Suprapubic skin (tissue), 4 donors: ENCODE results near the gene DSTYK. TPM values are rescaled to one million over a fixed set of nuclear protein-coding genes. Genes with fewer than 3 reads are reported as not detected.

Experiments
- DNase-seq, 2 donors: peaks; one replicate each; pipeline ENCODE4 v3.0.0-alpha.2; 2019; ENCODE audit warnings: low spot score in 2 of 2
- H3K27ac ChIP-seq: fragments of 200-600 bp; sonication (generic); one replicate; pipeline ENCODE4 v1.5.1; 2019
- H3K27me3 ChIP-seq: fragments of 200-600 bp; sonication (generic); one replicate; pipeline ENCODE4 v1.5.1; 2019
- H3K36me3 ChIP-seq: fragments of 200-600 bp; sonication (generic); one replicate; pipeline ENCODE4 v1.5.1; 2019
- H3K4me1 ChIP-seq: fragments of 200-600 bp; sonication (generic); one replicate; pipeline ENCODE4 v1.5.1; 2019
- H3K4me3 ChIP-seq: fragments of 200-600 bp; sonication (generic); one replicate; pipeline ENCODE4 v1.5.1; 2019; ENCODE audit warnings: mild to moderate bottlenecking
- H3K9me3 ChIP-seq: fragments of 200-600 bp; sonication (generic); one replicate; pipeline ENCODE4 v1.5.1; 2019
- EP300 ChIP-seq: sonication (generic); formaldehyde crosslinking; IDR thresholded peaks from one replicate; pipeline ENCODE4 v1.6.1; 2017; ENCODE audit warnings: antibody characterized with exemption
- POLR2A ChIP-seq, 2 donors: fragments of 450-650 bp; IDR thresholded peaks; one replicate each; pipeline ENCODE4 v1.6.1; 2017; ENCODE audit warnings: antibody characterized with exemption in 2 of 2, mild to moderate bottlenecking in 2 of 2, moderate library complexity in 2 of 2
- POLR2AphosphoS5 ChIP-seq, 3 donors: sonication (generic); formaldehyde crosslinking; IDR thresholded peaks; one replicate each; pipeline ENCODE4 v1.6.1; 2017; ENCODE audit warnings: antibody characterized with exemption in 3 of 3
- WGBS: methylation state at CpG from one replicate; pipeline ENCODE4 v1.1.5; 2018; 5-methylcytosine and 5-hydroxymethylcytosine counted together
- total RNA-seq, 4 donors: library from RNA; depleted of rRNA; stranded (reverse); fragments of >200 nt; gene quantifications; one replicate each; pipeline ENCODE4 v1.1.0, GENCODE V29; 2016
- TF ChIP-seq, protein P1 (sequence below), 2 donors: fragments of 200-600 bp in 1 of 2; fragments of 450-650 bp in 1 of 2; sonication (generic) in 1 of 2; IDR thresholded peaks; one replicate each; pipeline ENCODE4 v1.5.1; 2016 to 2019; ENCODE audit warnings: antibody characterized with exemption in 2 of 2, mild to moderate bottlenecking in 1 of 2, moderate library complexity in 1 of 2

The DSTYK gene
- total RNA-seq, 4 donors from 2014 or later, result 12.3 to 19.5 (median 17.4) TPM

DNA sequence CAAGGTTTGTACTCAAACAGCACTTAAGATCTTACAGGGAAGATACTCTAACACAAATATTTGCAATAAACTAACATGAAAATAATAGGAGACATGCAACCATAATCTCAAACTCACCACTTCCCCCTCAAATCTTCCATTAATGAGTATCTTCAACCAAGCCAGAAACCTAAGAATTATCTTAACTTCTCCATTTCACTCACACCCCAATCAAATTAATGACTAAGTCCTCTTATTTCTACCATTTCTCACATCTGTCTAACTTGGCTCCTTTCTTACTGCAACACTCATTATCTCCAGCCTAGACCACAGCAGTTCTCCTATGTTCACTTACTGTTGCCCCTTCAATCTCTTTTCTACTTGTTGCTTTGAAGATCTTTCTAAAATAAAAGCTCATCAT is 100.1 kb downstream of the DSTYK start:
- no peak for DNase-seq
- no peaks in the 10 kb centered on the region for H3K4me1 ChIP-seq
- peaks cover 66% of the 10 kb centered on the region for H3K36me3 ChIP-seq
- H3K27ac ChIP-seq, result no peak overlapping the region
- no peaks in the 10 kb centered on the region for H3K9me3 ChIP-seq
- no peaks in the 10 kb centered on the region for H3K27me3 ChIP-seq
- no peak overlapping the region for H3K4me3 ChIP-seq
- TF ChIP-seq POLR2A (IDR thresholded peaks at IDR 0.05) (no peak), EP300 (no peak), POLR2AphosphoS5 (IDR thresholded peaks at IDR 0.05) (no peak)
- TF ChIP-seq, protein P1, sequence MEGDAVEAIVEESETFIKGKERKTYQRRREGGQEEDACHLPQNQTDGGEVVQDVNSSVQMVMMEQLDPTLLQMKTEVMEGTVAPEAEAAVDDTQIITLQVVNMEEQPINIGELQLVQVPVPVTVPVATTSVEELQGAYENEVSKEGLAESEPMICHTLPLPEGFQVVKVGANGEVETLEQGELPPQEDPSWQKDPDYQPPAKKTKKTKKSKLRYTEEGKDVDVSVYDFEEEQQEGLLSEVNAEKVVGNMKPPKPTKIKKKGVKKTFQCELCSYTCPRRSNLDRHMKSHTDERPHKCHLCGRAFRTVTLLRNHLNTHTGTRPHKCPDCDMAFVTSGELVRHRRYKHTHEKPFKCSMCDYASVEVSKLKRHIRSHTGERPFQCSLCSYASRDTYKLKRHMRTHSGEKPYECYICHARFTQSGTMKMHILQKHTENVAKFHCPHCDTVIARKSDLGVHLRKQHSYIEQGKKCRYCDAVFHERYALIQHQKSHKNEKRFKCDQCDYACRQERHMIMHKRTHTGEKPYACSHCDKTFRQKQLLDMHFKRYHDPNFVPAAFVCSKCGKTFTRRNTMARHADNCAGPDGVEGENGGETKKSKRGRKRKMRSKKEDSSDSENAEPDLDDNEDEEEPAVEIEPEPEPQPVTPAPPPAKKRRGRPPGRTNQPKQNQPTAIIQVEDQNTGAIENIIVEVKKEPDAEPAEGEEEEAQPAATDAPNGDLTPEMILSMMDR (IDR thresholded peaks at IDR 0.05), result no peak

GRCh38 chr1:205109711-205110110 is 101.8 kb downstream of the DSTYK start:
- H3K27ac ChIP-seq, result no peak overlapping the region
- TF ChIP-seq EP300 (no peak), POLR2A (IDR thresholded peaks at IDR 0.05) (no peak), POLR2AphosphoS5 (IDR thresholded peaks at IDR 0.05) (no peak)
- TF ChIP-seq, protein P1 (IDR thresholded peaks at IDR 0.05), result no peak
- H3K27me3 ChIP-seq, result no peaks in the 10 kb centered on the region
- H3K9me3 ChIP-seq, result no peaks in the 10 kb centered on the region
- H3K4me1 ChIP-seq, result no peaks in the 10 kb centered on the region
- no peak overlapping the region for H3K4me3 ChIP-seq
- DNase-seq, result no peak
- 99% methylated on average over 5 of the region's 5 CpGs for WGBS
- peaks cover 77% of the 10 kb centered on the region for H3K36me3 ChIP-seq

- Histone ChIP-seq H3K27me3 (no peaks in the 10 kb centered on the region), H3K4me1 (no peaks in the 10 kb centered on the region), H3K27ac (no peak overlapping the region), H3K36me3 (peaks cover 77% of the 10 kb centered on the region), H3K4me3 (no peak overlapping the region), H3K9me3 (no peaks in the 10 kb centered on the region)
- TF ChIP-seq POLR2AphosphoS5 (IDR thresholded peaks at IDR 0.05) (no peak), EP300 (no peak), POLR2A (IDR thresholded peaks at IDR 0.05) (no peak)
- TF ChIP-seq, protein P1 (IDR thresholded peaks at IDR 0.05), result no peak
- WGBS, result 92% methylated on average over 1 of the region's 1 CpG
- DNase-seq, result no peak
These were observed 102.2 kb downstream of the DSTYK start for GRCh38 chr1:205109269-205109668.

GRCh38 chr1:205108464-205108863 is 103.0 kb downstream of the DSTYK start:
- no peaks in the 10 kb centered on the region for H3K4me1 ChIP-seq
- TF ChIP-seq POLR2A (IDR thresholded peaks at IDR 0.05) (no peak), POLR2AphosphoS5 (IDR thresholded peaks at IDR 0.05) (no peak), EP300 (no peak)
- TF ChIP-seq, protein P1 (IDR thresholded peaks at IDR 0.05), result no peak
- H3K4me3 ChIP-seq, result no peak overlapping the region
- H3K27me3 ChIP-seq, result no peaks in the 10 kb centered on the region
- H3K9me3 ChIP-seq, result no peaks in the 10 kb centered on the region
- WGBS, result 89% methylated on average over 4 of the region's 4 CpGs
- no peak for DNase-seq
- H3K36me3 ChIP-seq, result peaks cover 79% of the 10 kb centered on the region
- H3K27ac ChIP-seq, result no peak overlapping the region

- no peak for DNase-seq
- H3K4me3 ChIP-seq, result no peak overlapping the region
These were observed 104.2 kb downstream of the DSTYK start for GRCh38 chr1:205107327-205107726.

DNA sequence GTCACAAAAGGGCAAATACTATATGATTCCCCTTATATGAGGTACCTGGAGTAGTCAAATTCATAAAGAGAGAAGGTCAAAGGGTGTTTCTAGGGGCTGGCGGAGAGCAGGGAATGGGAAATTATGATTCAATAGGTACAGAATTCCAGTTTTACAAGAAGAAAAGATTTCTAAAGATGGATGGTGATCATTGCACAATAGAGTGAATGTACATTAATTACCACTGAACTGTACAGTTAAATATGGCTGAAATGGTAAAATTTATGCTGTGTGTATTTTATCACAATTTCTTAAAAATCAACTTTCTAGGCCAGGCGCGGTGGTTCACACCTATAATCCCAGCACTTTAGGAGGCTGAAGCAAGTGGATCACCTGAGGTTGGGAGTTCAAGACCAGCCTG is 109.1 kb downstream of the DSTYK start:
- DNase-seq, result no peak
- no peak for TF ChIP-seq POLR2A (IDR thresholded peaks at IDR 0.05)
- Histone ChIP-seq H3K9me3 (no peaks in the 10 kb centered on the region), H3K27ac (no peak overlapping the region), H3K4me1 (no peaks in the 10 kb centered on the region), H3K27me3 (no peaks in the 10 kb centered on the region), H3K4me3 (no peak overlapping the region), H3K36me3 (peaks cover 91% of the 10 kb centered on the region)
- 96% methylated on average over 3 of the region's 3 CpGs for WGBS

More at GRCh38 chr1:205107327-205107726, 104.2 kb downstream of the DSTYK start:
- no peaks in the 10 kb centered on the region for H3K4me1 ChIP-seq
- TF ChIP-seq POLR2A (IDR thresholded peaks at IDR 0.05) (no peak), POLR2AphosphoS5 (IDR thresholded peaks at IDR 0.05) (no peak), EP300 (no peak)
- 95% methylated on average over 4 of the region's 4 CpGs for WGBS
- H3K9me3 ChIP-seq, result no peaks in the 10 kb centered on the region
- H3K36me3 ChIP-seq, result peaks cover 84% of the 10 kb centered on the region
- H3K27ac ChIP-seq, result no peak overlapping the region
- no peaks in the 10 kb centered on the region for H3K27me3 ChIP-seq
